ENCODE results near the gene LTB4R2. TPM values are rescaled to one million over a fixed set of nuclear protein-coding genes. Genes with fewer than 3 reads are reported as not detected.

Gene LTB4R2
- total and polyA plus RNA-seq, 2 donors (not counting 1 experiment from before 2014, with no cell fraction given): 10.7 to 11.7 TPM

- no peak for DNase-seq
- Histone ChIP-seq H3K27me3 (replicated peaks in 1 of 4; ENCODE audit: control extremely low read depth in 1 of 4, control insufficient read depth in 3 of 4, insufficient read depth in 4 of 4, low read length in 3 of 4) (peaks cover 0 to 6% (median 0%) of the 10 kb centered on the region in 4 experiments), H3K27ac (ENCODE audit: low read length in 2 of 2) (no peak overlapping the region), H3K4me1 (ENCODE audit: control insufficient read depth in 2 of 2, insufficient read depth in 2 of 2, low read length in 2 of 2) (peaks cover 38 to 48% of the 10 kb centered on the region in 2 donors), H3K4me3 (ENCODE audit: control extremely low read depth in 1 of 5, extremely low read depth in 1 of 5, insufficient read depth in 1 of 5, low read depth in 2 of 5, low read length in 4 of 5) (peak overlapping the region in 1 of 5 experiments; percentile 16), H3K9me3 (ENCODE audit: control extremely low read depth in 1 of 3, control insufficient read depth in 2 of 3, insufficient read depth in 1 of 3, low read length in 2 of 3) (no peaks in the 10 kb centered on the region), H3K36me3 (replicated peaks in 1 of 2; ENCODE audit: control extremely low read depth in 1 of 2, control insufficient read depth in 1 of 2, extremely low read depth in 1 of 2, insufficient read depth in 2 of 2, low read length in 1 of 2) (no peaks in the 10 kb centered on the region), H4K20me1 (ENCODE audit: control insufficient read depth, insufficient read depth, low read length, poor library complexity, severe bottlenecking) (peaks cover 8% of the 10 kb centered on the region), H3K4me2 (replicated peaks; ENCODE audit: low read depth, low read length, poor library complexity, severe bottlenecking) (no peak overlapping the region), H3K9ac (ENCODE audit: low read length) (no peak overlapping the region), H3K79me2 (ENCODE audit: control insufficient read depth, insufficient read depth, low read length) (no peaks in the 10 kb centered on the region), H2AFZ (ENCODE audit: insufficient read depth, low read depth, low read length, poor library complexity, severe bottlenecking) (no peak overlapping the region)
- TF ChIP-seq EZH2 (IDR thresholded peaks at IDR 0.05; ENCODE audit: borderline replicate concordance, insufficient read depth, low read depth, low read length, poor library complexity, severe bottlenecking): no peak
- Mint-ChIP-seq H3K9me3 (ENCODE audit: insufficient read depth) (no peaks in the 10 kb centered on the region), H3K27ac (peak overlapping the region; percentile 5), H3K4me1 (peaks cover 42% of the 10 kb centered on the region), H3K4me3 (no peak overlapping the region), H3K27me3 (peaks cover 4% of the 10 kb centered on the region)
- CTCF ChIA-PET: interaction anchor here (1.2 to 9.4 kb wide), 2 partner anchors 19 to 72 kb away, joined by 5 to 112 read pairs; partner anchors contain the start of gene TINF2
- ATAC-seq (ENCODE audit: low read depth): no peak
- 18% methylated on average over 1 of the region's 5 CpGs for WGBS (ENCODE audit: insufficient coverage)
- intact Hi-C loops (cut with micrococcal nuclease): loop anchor here (5.0 kb wide), 1 partner anchor 302 kb away; no protein-coding TSS in a partner anchor
- POLR2A ChIA-PET: interaction anchor here (0.6 kb wide), 1 partner anchor 84 kb away, joined by 6 read pairs; no protein-coding TSS in a partner anchor
Observed at GRCh38 chr14:24314377-24315193, 4.6 kb downstream of the LTB4R2 start.

- H3K4me1 ChIP-seq (ENCODE audit: control insufficient read depth in 2 of 2, insufficient read depth in 2 of 2, low read length in 2 of 2): peaks cover 32 to 40% of the 10 kb centered on the region in 2 donors
- no peak overlapping the region for H2AFZ ChIP-seq (ENCODE audit: insufficient read depth, low read depth, low read length, poor library complexity, severe bottlenecking)
- Mint-ChIP-seq H3K27me3 (peaks cover 10% of the 10 kb centered on the region), H3K4me3 (no peak overlapping the region), H3K9me3 (ENCODE audit: insufficient read depth) (no peaks in the 10 kb centered on the region), H3K27ac (no peak overlapping the region), H3K4me1 (peaks cover 37% of the 10 kb centered on the region)
- ATAC-seq (ENCODE audit: low read depth): no peak
- H3K4me2 ChIP-seq (replicated peaks; ENCODE audit: low read depth, low read length, poor library complexity, severe bottlenecking): no peak overlapping the region
- H3K79me2 ChIP-seq (ENCODE audit: control insufficient read depth, insufficient read depth, low read length): no peaks in the 10 kb centered on the region
- no peak overlapping the region for H3K9ac ChIP-seq (ENCODE audit: low read length)
- H3K27ac ChIP-seq (ENCODE audit: low read length in 2 of 2): no peak overlapping the region
- H3K4me3 ChIP-seq (ENCODE audit: control extremely low read depth in 1 of 5, extremely low read depth in 1 of 5, insufficient read depth in 1 of 5, low read depth in 2 of 5, low read length in 4 of 5): peak overlapping the region in 1 of 5 experiments; percentile 16
- peaks cover 1% of the 10 kb centered on the region for H4K20me1 ChIP-seq (ENCODE audit: control insufficient read depth, insufficient read depth, low read length, poor library complexity, severe bottlenecking)
- POLR2A ChIA-PET: interaction anchor here (0.6 kb wide), 1 partner anchor 85 kb away, joined by 6 read pairs; no protein-coding TSS in a partner anchor
- no peak for DNase-seq
- peaks cover 0 to 6% (median 0%) of the 10 kb centered on the region in 4 experiments for H3K27me3 ChIP-seq (replicated peaks in 1 of 4; ENCODE audit: control extremely low read depth in 1 of 4, control insufficient read depth in 3 of 4, insufficient read depth in 4 of 4, low read length in 3 of 4)
- TF ChIP-seq CTCF (IDR thresholded peaks at IDR 0.05): no peak
- no peak for TF ChIP-seq EZH2 (IDR thresholded peaks at IDR 0.05; ENCODE audit: borderline replicate concordance, insufficient read depth, low read depth, low read length, poor library complexity, severe bottlenecking)
- 94% methylated on average over 7 of the region's 10 CpGs for WGBS (ENCODE audit: insufficient coverage)
- H3K9me3 ChIP-seq (ENCODE audit: control extremely low read depth in 1 of 3, control insufficient read depth in 2 of 3, insufficient read depth in 1 of 3, low read length in 2 of 3): no peaks in the 10 kb centered on the region
- CTCF ChIA-PET: no interaction called here
- intact Hi-C loops (cut with micrococcal nuclease): no loop called here
- no peaks in the 10 kb centered on the region for H3K36me3 ChIP-seq (replicated peaks in 1 of 2; ENCODE audit: control extremely low read depth in 1 of 2, control insufficient read depth in 1 of 2, extremely low read depth in 1 of 2, insufficient read depth in 2 of 2, low read length in 1 of 2)
Observed at GRCh38 chr14:24315243-24315806, 5.4 kb downstream of the LTB4R2 start.

All from B cell (primary cell).